Kidney epithelial cell (primary cell): ENCODE results near the gene GSTM1. TPM values are rescaled to one million over a fixed set of nuclear protein-coding genes. Genes with fewer than 3 reads are reported as not detected.
"Not testable (repeated sequence)": the region's sequence is repeated elsewhere in the genome, so short reads cannot be mapped to it uniquely, and the experiment has no call there.

Experiments
- DNase-seq: peaks from one replicate; pipeline ENCODE4 v3.0.0-alpha.2; 2010; ENCODE audit warnings: low read depth
- H3K27me3 ChIP-seq: 2 replicates; pipeline ENCODE4 v1.6.0; 2011; ENCODE audit warnings: low read length; ENCODE audit not compliant: control insufficient read depth, insufficient read depth
- H3K36me3 ChIP-seq: 2 replicates; pipeline ENCODE4 v1.5.1; 2011; ENCODE audit warnings: low read length; ENCODE audit not compliant: control insufficient read depth, insufficient read depth
- H3K4me3 ChIP-seq: 2 replicates; pipeline ENCODE4 v1.5.1; 2011; ENCODE audit warnings: low read depth, mild to moderate bottlenecking, control low read depth, low read length
- total RNA-seq: library from RNA; depleted of rRNA; stranded (reverse); fragments of >200 nt; gene quantifications from 2 replicates; pipeline ENCODE4 v1.2.3, GENCODE V29; 2015
- TF ChIP-seq, protein P1 (sequence below): IDR thresholded peaks from 2 replicates; pipeline ENCODE4 v1.5.1; 2011; ENCODE audit warnings: mild to moderate bottlenecking, moderate library complexity, low read length, control low read depth, inconsistent platforms; ENCODE audit not compliant: insufficient read depth, poor library complexity, severe bottlenecking

GSTM1 gene
- total RNA-seq, 1 donor from 2014 or later, result 16.3 TPM

- Histone ChIP-seq H3K4me3 (no peak overlapping the region), H3K27me3 (no peaks in the 10 kb centered on the region), H3K36me3 (no peaks in the 10 kb centered on the region)
- TF ChIP-seq, protein P1, sequence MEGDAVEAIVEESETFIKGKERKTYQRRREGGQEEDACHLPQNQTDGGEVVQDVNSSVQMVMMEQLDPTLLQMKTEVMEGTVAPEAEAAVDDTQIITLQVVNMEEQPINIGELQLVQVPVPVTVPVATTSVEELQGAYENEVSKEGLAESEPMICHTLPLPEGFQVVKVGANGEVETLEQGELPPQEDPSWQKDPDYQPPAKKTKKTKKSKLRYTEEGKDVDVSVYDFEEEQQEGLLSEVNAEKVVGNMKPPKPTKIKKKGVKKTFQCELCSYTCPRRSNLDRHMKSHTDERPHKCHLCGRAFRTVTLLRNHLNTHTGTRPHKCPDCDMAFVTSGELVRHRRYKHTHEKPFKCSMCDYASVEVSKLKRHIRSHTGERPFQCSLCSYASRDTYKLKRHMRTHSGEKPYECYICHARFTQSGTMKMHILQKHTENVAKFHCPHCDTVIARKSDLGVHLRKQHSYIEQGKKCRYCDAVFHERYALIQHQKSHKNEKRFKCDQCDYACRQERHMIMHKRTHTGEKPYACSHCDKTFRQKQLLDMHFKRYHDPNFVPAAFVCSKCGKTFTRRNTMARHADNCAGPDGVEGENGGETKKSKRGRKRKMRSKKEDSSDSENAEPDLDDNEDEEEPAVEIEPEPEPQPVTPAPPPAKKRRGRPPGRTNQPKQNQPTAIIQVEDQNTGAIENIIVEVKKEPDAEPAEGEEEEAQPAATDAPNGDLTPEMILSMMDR, result no peak
- no peak for DNase-seq
Measured at GRCh38 chr1:109697066-109697465, 9.4 kb downstream of the GSTM1 start.

DNA sequence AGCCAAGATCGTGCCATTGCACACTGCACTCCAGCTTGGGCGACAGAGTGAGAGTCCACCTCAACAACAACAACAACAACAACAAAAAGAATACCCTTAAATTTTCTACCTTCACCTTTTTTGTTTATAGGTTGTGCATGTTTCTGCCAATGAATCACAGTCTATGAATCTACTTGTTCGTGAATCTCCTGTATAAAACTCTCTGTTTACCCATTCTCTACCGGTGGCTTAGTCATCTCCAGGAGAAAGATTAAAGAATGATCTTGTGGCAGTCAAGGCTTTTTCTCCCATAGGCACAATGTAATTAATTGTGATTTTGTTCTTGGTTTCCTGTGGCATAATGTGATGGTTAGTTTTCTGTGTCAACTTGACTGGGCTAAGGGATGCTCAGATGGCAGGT is 10.2 kb downstream of the GSTM1 start:
- DNase-seq, H3K36me3 ChIP-seq, H3K4me3 ChIP-seq, H3K27me3 ChIP-seq: not testable (repeated sequence)

DNA sequence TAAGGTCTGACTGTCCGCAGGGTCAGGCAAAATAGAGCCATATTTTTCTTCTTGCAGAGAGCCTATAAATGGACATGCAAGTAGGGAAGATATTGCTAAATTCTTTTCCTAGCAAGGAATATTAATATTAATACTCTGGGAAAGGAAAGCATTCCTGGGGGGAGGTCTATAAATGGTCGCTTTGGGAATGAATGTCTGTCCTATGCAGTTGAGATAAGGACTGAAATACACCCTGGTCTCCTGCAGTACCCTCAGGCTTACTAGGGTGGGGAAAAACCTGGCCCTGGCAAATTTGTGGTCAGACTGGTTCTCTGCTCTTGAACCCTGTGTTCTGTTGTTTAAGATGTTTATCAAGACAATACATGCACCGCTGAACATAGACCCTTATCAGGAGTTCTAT is 15.3 kb downstream of the GSTM1 start:
- H3K27me3 ChIP-seq, H3K4me3 ChIP-seq, DNase-seq, H3K36me3 ChIP-seq: not testable (repeated sequence)

DNA sequence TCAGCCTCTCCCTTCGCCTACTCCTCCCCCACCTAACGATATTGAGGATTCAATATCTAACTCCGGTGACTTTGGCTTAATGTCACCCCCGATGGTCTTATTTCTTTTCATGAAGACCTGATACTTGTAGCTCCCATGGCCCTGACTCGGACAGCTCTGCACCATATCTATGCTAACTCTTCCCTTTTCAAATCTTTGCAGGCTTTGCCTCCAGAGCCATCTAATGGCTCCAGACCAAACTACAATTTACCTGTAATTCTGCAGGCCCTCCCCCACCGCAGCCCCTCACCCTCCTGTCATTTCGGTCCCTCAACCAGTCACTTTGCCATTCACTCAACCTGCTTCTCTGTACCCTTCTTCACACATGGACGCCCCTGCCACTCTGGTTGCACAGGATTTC is 16.6 kb downstream of the GSTM1 start:
- Histone ChIP-seq H3K4me3 (no peak overlapping the region), H3K27me3 (no peaks in the 10 kb centered on the region), H3K36me3 (no peaks in the 10 kb centered on the region)
- DNase-seq, result no peak
- TF ChIP-seq, protein P1, result no peak

GRCh38 chr1:109705411-109705810 is 17.8 kb downstream of the GSTM1 start:
- TF ChIP-seq, protein P1, result no peak
- DNase-seq, result no peak
- H3K27me3 ChIP-seq, result no peaks in the 10 kb centered on the region
- no peaks in the 10 kb centered on the region for H3K36me3 ChIP-seq
- no peak overlapping the region for H3K4me3 ChIP-seq

DNA sequence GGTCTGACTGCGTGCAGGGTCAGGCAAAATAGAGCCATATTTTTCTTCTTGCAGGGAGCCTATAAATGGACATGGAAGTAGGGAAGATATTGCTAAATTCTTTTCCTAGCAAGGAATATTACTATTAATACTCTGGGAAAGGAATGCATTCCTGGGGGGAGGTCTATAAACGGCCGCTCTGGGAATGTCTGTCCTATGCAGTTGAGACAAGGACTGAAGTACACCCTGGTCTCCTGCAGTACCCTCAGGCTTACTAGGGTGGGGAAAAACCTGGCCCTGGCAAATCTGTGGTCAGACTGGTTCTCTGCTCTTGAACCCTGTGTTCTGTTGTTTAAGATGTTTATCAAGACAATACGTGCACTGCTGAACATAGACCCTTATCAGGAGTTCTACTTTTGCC is 21.3 kb downstream of the GSTM1 start:
- not testable (repeated sequence) for H3K4me3 ChIP-seq, H3K27me3 ChIP-seq, DNase-seq, H3K36me3 ChIP-seq

- H3K4me3 ChIP-seq, H3K27me3 ChIP-seq, DNase-seq, H3K36me3 ChIP-seq: not testable (repeated sequence)
Measured at GRCh38 chr1:109709822-109710221, 22.2 kb downstream of the GSTM1 start.

- not testable (repeated sequence) for DNase-seq, H3K36me3 ChIP-seq, H3K4me3 ChIP-seq, H3K27me3 ChIP-seq
Measured at GRCh38 chr1:109711593-109712320, 24.1 kb downstream of the GSTM1 start, which contains the start of gene GSTM5. Gene GSTM5, plus strand, starts transcription at chr1:109712251. Its CDS starts 62 bp downstream, at chr1:109712313.
